ENCODE measurements around the gene CIZ1. TPM values are rescaled to one million over a fixed set of nuclear protein-coding genes. Genes with fewer than 3 reads are reported as not detected.
A peak's percentile ranks its signal among the peaks of the same experiment; 100 is the strongest.

CIZ1 gene
- total and polyA plus RNA-seq, 2 of the 13 experiments (the other 11 are each of a cell fraction or from before 2014, with no cell fraction given) = 30.6 to 50.3 TPM

DNA sequence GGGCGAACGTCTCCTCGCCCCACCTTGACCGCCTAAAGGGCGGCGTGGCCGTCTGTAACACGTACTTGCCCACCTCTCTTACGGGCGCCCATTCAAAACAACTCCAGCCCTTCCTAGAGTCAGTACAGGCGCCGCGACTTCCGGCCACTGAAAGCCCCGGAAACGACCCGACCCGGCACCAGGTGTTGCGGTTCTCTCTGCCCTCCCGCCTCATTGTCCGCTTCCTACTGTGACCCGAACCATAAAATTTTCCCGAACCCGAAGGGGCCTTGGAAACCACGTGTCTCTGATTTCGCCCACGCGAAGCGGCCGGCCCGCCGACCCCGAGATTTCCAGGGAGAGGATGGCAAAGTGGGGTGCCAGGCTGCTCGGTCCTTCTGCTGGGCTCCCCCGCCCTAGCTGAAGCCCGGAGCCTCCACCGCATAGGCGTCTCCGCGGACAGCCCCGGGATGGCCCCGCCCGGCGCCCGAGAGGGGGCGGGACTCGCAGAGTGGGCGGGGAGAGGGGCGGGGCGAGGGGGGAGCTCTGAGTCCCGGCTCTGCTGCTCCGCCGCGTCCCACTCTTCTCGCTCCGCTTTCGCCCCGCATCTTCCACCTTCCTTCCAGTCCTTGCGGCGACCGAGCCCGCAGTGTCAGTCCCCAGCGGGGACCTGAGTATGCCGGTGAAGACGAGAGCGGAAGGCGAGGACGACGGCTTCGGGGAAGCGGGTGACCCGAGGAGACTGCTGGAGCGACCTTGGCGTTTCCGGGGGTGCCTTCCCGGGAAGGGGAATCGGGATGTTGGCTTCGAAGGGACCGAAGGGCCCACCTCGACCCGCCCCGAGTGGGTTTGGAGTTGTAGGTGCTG is 63.2 kb downstream of the CIZ1 start (continued):
- TF ChIP-seq DMTF1 (CRISPR knock-in tag; IDR thresholded peaks at IDR 0.05) (no peak), NCOA1 (CRISPR knock-in tag; IDR thresholded peaks at IDR 0.05) (no peak), ZNF547 (CRISPR knock-in tag; IDR thresholded peaks at IDR 0.05) (0 out of 2 replicates have a peak, but pooled peaks have one; percentile 42), ZNF253 (CRISPR knock-in tag; IDR thresholded peaks at IDR 0.05; ENCODE audit: borderline replicate concordance) (no peak), TBX3 (IDR thresholded peaks at IDR 0.05; ENCODE audit: borderline replicate concordance) (no peak), JUNB (CRISPR knock-in tag; IDR thresholded peaks at IDR 0.05; ENCODE audit: borderline replicate concordance) (no peak), ZNF652 (CRISPR knock-in tag; IDR thresholded peaks at IDR 0.05; ENCODE audit: borderline replicate concordance, low read depth) (no peak)
- TF ChIP-seq, protein P1, sequence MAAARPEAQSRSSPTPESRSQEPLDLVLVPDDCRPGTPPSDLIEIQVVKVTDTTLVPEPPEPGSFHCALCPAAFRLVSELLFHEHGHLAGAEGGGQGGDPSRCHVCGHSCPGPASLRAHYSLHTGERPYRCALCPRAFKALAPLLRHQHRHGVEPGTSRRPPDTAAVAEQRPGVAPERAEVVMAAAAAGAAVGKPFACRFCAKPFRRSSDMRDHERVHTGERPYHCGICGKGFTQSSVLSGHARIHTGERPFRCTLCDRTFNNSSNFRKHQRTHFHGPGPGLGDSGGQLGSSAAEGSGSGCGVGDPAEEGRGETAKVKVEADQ (CRISPR knock-in tag; IDR thresholded peaks at IDR 0.05; ENCODE audit: borderline replicate concordance) = peak; percentile 15; the same call in 1 of the 2 replicates
- TF ChIP-seq, protein P2, sequence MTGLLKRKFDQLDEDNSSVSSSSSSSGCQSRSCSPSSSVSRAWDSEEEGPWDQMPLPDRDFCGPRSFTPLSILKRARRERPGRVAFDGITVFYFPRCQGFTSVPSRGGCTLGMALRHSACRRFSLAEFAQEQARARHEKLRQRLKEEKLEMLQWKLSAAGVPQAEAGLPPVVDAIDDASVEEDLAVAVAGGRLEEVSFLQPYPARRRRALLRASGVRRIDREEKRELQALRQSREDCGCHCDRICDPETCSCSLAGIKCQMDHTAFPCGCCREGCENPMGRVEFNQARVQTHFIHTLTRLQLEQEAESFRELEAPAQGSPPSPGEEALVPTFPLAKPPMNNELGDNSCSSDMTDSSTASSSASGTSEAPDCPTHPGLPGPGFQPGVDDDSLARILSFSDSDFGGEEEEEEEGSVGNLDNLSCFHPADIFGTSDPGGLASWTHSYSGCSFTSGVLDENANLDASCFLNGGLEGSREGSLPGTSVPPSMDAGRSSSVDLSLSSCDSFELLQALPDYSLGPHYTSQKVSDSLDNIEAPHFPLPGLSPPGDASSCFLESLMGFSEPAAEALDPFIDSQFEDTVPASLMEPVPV (CRISPR knock-in tag; IDR thresholded peaks at IDR 0.05) = no peak

Measured in HepG2 (cell line).